HG03139 (cell line): ENCODE data around the gene CYTH3.
"Not testable (repeated sequence)": the region's sequence is repeated elsewhere in the genome, so short reads cannot be mapped to it uniquely, and the experiment has no call there.

Experiments
- ATAC-seq: cut with Tn5 transposase; IDR thresholded peaks from one replicate; pipeline ENCODE4 v1.9.1; 2021; ENCODE audit not compliant: unreplicated experiment

Gene CYTH3, protein sequence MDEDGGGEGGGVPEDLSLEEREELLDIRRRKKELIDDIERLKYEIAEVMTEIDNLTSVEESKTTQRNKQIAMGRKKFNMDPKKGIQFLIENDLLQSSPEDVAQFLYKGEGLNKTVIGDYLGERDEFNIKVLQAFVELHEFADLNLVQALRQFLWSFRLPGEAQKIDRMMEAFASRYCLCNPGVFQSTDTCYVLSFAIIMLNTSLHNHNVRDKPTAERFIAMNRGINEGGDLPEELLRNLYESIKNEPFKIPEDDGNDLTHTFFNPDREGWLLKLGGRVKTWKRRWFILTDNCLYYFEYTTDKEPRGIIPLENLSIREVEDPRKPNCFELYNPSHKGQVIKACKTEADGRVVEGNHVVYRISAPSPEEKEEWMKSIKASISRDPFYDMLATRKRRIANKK

DNA sequence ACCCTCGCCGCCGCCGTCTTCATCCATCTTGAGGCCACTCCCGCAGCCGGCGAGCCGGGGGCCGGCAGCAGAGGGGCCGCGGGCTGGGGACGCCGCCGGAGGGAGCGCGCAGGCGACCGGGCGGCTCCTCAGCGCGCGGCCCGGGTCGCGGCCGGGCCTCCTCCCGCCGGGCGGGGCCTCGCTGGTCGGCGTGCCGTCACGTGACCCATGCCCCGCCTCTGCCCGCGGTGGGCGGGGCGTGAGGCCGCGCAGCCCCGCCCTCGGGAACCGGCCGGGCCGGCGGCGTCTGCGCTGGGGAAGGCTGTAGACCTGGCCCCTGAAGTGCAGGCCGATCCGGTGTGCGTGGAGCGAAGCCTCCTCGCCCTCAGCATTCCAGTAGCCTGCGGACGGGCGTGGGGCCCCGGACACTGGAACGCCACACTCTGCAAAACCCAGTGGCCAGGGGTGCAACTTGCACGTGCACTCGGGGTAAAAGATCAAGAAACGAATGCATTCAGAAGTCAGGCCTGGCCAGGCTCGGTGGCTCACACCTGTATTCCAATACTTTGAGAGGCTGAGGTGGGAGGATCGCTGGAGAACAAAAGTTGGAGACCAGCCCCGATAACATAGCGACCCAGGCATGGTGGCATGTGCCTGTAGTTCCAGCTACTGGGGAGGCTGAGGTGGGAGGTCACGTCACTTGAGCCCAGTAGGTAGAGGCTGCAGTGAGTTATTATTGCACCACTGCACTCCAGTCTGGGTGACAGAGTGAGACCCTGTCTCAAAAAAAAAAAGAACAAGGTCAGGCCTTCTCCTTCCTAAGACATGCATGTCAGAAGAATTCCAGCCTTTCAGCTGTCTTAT, at the start of gene CYTH3:
Gene CYTH3, minus strand, starts transcription at position 144 of the 843 bp plus-strand sequence. Its CDS starts 117 bp downstream, at position 27.
- ATAC-seq, result peak; percentile 83

DNA sequence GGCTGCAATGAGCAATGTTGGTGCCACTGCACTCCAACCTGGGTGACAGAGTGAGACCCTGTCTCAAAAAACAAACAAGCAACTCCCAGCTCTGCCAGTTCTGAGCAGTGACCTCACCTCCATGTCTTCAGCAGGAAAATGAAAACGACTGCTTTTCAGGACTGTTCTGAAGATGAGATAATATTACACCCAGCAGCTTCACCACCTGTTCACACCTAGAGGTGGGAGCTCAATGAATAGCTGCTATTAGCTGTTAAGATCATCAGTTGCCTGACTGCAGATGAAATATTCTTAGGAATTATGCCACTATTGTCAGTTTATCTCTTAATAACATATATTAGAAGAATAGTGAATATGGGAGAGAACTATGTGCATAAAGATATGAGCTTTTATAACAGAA, 48.4 kb upstream of the CYTH3 start:
- ATAC-seq, result no peak

DNA sequence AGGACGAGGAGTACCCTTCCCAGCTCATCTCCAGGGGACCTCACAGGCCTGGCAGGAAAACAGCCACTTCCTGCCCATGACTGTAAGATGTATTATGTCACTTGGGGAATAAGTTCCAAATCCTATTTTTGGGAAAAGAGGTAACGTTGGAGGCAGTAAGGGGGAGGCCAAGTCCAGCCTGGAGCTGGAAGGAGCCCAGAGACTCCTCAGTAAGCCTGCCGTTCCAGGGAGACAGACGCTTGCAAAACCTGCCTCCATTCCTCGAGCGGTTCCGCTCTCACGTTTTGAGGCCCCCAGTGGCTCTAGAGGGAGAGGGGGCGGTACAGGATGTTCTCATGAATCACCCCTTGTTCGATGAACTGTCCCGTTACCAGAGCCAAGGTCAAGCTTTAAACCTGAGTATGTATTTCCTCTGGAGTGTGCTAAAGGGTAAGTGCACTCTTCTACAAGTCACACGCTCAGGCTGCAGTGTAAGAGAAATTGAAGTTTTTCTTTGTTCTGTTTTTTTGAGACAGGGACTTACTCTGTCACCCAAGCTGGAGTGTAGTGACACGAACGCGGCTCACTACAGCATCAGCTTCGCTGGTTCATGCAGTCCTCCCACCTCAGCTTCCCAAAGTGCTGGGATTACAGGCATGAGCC, 45.5 kb upstream of the CYTH3 start:
- no peak for ATAC-seq

DNA sequence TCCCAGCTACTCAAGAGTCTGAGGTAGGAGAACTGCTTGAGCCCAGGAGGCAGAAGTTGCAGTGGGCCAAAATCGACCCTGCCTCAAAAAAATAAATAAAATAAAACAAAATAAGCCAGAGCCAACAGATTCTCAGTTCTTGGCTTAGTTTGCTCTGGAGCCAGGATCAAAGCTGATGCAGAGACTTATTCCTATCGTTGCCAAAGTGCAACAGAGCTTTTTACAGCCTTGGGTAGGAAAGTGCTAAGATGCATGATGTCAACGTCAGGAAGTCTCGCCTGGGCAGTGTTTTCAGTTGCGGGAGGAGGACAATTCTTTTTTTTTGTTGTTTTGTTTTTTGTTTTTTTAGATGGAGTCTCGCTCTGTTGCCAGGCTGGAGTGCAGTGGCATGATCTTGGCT, 43.8 kb upstream of the CYTH3 start:
- no peak for ATAC-seq

DNA sequence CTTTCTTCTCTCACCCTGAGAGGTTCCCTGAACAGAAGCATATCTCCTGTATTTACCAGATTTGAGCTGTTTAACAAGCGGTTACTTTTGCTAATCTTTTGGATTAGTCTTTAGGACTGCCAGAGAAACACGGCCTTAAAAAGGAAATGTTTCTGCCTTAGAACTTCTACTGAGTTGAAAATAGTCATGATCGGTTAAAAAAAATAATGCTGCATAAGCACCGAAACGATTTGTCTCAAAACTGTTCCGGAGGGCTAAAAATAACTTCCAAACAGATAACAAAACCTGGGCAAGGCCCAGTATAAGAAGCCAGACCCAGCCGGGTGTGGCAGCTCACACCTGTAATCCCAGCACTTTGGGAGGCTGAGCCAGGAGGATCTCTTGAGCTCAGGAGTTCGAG, 43.3 kb upstream of the CYTH3 start:
- no peak for ATAC-seq

DNA sequence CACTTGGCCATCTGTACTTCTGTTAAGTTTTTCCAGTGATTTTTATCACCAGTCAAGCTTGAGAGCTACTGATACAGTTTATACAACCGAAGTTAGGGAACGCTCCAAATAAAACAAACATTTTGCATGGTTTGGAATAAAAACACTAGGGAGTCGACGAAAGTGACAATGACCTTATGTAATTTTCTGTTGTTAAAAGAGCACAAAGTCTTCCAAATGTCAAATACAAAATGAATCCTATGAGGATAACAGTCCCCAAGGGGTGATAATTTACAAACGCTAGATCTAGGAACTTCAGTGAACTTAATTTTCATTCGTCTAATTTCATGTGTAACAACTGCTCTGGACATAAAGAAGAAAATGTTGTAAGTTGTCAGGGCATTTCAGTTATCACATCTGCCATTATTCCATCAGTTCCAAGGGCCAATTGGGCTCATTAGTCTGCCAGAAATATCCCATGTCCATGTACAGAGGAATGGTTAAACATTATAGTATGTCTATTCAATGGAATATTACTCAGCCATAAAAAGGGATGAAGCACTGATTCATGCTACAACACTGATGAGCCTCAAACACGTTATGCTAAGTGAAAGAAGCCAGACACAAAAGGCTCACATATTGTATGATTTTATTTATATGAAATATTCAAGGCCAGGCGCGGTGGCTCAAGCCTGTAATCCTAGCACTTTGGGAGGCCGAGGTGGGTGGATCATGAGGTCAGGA, 38.0 kb upstream of the CYTH3 start:
- no peak for ATAC-seq

DNA sequence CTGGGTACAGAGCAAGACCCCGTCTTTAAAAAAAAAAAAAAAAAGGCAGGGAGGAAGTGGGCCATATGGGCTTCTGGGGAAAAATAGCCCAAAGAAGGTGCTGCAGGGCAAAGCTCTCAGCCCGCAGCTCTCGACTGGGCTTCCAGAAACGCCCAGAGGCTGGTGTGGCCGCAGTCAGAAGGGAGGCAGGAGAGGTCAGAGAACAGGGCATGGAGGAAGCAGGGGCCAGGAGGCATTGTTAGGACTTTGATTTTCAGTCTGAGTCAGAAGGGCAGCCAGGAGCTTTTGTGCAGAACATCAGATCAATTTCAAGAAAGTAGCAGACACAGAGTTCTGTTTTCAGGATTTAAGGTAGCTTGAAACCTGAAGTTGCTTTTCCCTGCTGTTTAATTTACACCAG, 35.3 kb upstream of the CYTH3 start:
- no peak for ATAC-seq

DNA sequence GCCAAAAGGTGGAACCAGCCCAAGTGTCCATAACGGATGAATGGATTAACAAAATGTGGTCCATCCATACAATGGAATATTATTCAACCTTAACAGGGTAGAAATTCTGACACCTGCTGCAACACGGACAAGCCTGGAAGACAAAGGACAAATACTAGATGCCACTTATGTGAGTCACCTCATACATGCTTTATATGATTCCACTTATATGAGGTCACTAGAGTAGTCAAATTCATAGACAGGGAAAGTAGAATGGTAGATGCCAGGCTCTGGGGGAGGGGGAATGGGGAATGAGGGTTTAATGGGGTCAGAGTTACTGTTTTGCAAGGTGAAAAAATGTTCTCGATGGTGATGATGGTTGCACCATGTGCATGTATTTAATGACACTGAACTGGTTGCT, 34.0 kb upstream of the CYTH3 start:
- no peak for ATAC-seq

DNA sequence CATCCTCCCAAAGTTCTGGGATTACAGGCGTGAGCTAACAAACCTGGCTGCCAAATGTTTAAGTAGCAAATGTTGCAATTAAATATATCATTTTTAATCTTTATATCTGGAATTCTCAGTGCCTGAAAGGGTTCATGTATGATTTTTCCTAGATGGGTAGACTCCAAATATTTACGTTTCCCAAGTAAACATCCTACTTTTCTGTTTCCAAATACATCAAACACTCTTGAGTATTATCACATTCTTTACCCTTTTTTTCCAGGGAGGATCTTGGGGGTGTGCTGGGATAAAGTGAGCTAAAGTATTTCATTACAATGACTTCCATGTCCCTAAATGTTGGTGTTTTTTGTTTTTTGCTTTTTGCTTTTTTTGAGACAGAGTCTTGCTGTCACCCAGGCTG, 32.9 kb upstream of the CYTH3 start:
- ATAC-seq, result no peak

DNA sequence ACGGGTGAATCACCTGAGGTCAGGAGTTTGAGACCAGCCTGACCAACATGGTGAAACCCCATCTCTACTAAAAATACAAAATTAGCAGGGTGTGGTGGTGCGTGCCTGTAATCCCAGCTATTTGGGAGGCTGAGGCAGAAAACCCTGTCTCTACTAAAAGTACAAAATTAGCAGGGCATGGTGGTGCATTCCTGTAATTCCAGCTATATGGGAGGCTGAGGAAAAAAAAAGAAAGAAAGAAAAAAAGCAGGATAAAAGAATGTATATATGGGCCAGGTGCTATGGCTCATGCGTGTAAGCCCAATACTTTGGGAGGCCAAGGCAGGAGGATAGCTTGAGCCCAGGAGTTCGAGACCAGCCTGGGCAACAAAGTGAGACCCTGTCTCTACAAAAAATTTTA, 29.0 kb upstream of the CYTH3 start:
- ATAC-seq, result not testable (repeated sequence)

DNA sequence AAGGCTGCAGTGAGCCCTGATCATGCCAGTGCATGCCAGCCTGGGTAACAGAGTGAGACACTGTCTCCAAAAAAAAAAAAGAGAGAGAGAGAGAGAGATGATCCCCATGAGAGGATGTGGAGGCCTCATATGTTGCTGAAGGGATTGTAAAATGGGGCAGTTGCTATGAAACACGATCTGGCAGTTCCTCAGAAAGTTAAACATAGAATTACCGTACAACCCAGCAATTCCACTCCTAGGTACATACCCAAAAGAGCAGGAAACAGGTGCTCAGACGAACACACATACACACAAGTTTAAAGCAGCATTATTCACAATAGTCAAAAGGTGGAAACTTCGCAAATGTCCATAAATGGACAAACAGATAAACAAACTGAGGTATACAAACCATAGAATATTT, 27.4 kb upstream of the CYTH3 start:
- no peak for ATAC-seq

DNA sequence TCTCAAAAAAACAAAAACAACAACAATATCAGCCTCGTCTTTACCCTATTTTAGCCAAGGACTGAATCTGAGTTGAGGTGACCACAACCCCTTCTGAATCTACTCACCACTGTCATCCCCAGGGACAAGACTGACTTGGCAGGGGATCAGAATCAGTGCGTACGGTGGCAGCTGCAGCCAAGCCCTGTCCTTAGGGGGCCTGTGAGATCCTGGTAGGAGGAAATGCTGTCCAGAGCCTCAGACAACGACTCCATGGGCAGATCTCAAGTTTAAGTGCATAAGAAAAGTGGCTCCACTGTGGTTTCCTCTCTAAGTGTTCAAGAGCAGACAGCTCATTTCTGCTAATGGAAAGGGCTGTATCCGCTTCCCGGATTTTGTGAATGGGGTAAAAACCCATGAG, 22.4 kb upstream of the CYTH3 start:
- no peak for ATAC-seq

DNA sequence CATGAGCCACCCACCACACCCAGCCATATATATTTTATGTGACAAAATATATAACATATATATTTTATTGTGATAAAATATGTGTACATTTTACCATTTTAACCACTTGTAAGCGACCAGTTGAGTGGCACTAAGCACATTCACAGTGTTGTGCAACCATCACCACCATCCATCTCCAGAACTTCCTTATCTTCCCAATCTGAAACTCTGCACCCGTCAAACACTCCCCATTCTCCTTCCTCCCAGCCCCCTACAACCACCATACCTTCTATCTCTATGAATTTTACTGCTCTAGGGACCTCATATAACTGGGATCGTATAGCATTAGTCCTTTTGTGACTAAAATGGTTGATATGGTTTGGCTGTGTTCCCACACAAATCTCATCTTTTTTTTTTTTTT, 20.8 kb upstream of the CYTH3 start:
- no peak for ATAC-seq

DNA sequence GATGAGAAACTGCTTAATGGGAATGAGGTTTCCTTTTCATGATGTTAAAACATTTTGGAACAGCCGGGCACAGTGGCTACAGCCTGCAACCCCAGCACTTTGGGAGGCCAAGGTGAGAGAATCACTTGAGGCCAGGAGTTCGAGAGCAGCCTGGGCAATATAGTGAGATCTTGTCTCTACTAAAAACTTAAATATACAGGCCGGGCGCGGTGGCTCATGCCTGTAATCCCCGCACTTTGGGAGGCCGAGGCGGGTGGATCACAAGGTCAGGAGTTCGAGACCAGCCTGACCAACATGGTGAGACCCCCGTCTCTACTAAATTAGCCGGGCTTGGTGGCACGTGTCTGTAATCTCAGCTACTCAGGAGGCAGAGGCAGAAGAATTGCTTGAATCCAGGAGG, 19.5 kb upstream of the CYTH3 start:
- ATAC-seq, result not testable (repeated sequence)

DNA sequence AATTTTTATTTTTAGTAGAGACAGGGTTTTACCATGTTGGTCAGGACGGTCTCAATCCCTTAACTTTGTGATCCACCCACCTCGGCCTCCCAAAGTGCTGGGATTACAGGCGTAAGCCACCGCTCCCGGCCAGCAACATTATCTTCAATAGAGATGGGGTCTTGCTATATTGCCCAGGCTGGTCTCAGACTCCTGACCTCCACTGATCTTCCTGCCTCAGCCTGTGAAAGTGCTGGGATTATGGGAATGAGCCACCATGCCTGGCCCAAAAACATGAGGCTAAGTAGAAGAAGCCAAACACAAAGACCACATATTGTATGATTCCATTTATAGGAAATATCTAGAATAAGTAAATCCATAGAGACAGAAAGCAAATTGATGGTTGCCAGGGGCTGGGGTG, 19.1 kb upstream of the CYTH3 start:
- no peak for ATAC-seq

DNA sequence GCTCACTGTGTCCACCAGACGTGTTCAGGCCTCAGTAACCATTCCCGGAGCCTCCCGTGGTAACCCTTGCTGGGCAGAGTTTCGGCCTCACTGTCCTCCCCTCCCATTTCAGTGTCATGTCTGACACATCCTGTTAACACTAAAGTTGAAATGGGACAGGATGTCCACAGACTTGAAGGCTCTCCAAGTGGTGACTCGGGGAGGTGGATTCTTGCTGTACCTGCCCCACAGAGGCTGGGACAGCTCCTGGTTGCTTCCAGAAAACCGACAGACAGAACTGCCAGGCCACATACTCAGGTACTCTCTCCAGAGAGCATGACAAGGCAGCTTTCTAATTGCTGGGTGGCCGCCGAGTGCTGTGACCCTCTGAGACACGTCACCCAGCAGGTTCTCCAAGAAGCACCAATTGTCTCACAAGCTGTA, 17.9 kb upstream of the CYTH3 start:
- ATAC-seq, result no peak

DNA sequence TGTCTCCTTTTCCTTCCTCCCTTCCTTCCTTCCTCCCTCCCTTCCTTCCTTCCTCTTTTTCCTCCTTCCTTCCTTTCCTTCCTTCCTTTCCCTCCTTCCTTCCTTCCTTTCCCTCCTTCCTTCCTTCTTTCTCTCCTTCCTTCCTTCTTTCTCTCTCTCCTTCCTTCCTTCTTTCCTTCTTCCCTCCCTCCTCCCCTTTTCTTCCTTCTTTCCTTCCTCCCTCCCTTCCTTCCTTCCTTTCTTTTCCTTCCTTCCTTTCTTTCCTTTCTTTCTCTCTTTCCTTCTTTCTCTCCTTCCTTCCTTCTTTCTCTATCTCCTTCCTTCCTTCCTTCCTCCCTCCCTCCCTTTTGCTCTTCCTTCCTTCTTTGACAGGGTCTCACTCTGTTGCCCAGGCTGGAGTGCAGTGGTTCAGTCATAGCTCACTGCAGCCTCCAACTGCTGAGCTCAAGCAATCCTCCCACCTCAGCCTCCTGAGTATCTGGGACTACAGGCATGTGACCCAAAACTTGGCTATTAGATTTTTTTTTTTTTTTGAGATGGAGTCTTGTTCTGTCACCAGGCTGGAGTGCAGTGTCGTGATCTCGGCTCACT, 15.9 kb upstream of the CYTH3 start:
- ATAC-seq, result no peak

DNA sequence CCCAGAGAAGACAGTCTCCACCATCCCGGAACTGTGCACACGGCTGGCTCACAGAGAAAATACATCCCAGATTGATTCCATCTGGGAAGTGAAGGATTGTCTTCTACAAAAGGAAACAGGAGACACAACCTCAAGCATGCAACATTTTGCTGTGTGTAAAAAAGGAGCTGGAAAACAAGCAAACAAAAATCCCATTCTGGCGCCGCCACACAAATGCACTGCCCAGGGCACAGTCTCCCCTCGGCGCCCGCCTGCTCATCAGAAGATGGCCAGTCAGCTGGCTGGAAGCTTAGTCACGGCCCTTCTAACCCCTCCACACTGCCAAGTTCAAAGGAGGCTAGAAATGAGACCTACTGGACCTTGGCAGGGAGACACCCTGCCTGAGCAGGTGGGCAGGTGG, 14.1 kb upstream of the CYTH3 start:
- no peak for ATAC-seq

DNA sequence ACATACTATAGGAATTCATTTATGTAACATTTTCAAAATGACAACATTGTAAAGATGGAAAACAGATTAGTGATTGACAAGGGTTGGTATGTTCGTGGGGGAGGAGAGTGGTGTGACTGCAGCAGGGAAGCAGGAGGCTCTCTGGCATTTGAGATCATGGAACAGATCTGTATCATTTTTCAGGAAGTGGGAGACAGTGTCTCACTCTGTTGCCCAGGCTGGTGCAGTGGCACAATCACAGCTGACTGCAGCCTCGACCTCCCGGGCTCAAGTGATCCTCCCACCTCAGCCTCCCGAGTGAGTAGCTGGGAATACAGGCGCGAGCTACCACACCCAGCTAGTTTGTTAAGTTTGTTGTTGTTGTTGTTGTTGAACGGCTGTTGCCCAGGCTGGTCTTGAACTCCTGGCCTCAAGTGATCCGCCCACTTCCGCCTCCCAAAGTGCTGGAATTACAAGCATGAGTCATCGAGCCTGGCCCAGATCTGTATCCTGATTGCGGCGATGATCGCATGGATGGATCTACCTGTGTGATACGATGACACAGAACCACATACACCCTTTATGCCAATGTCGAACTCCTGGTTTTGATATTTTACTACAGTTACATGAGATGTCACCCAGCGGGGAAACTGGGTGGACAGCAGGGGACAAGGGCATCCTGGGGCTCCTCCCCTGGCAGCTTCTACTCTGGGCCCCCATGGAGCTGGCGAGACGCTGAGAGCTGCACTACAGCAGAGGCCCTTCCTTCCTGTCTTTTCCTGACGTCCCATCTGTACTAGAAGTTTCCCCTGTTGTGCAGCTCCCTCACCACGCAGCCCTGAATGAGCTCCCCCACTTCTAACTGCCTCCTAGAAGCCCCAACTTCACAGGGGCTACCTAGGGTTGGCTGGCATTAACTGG, 12.3 kb upstream of the CYTH3 start:
- no peak for ATAC-seq

DNA sequence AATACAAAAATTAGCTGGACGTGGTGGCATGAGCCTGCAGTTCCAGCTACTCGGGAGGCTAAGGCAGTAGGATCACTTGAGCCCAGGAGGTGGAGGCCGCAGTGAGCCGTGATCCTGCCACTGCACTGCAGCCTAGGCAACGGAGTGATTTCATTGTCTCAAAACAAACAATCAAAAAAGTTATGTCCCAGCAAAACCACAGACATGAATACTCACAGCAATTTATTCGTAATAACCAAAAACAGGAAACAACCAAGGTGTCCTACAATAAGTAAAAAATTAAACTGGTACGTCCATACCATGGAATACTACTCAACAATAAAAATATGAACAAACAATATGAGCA, 11.6 kb upstream of the CYTH3 start:
- ATAC-seq, result no peak
